ENCODE measurements around the gene KIAA1549.
A peak's percentile ranks its signal among the peaks of the same experiment; 100 is the strongest.

Gene KIAA1549

GRCh38 chr7:139004321-139005090 is 23.3 kb upstream of the KIAA1549 start:
- Histone ChIP-seq H3K27me3 (ENCODE audit: control insufficient read depth in 5 of 5, insufficient read depth in 4 of 5, low read length in 5 of 5) (no peaks in the 10 kb centered on the region), H3K36me3 (ENCODE audit: control insufficient read depth in 5 of 5, insufficient read depth in 5 of 5, low read length in 5 of 5) (no peaks in the 10 kb centered on the region), H3K9me3 (ENCODE audit: control insufficient read depth in 5 of 5, low read length in 5 of 5) (peaks cover 0 to 7% (median 0%) of the 10 kb centered on the region in 5 donors), H3K9ac (ENCODE audit: low read length in 5 of 5) (no peak overlapping the region), H3K4me3 (ENCODE audit: low read depth in 1 of 5, low read length in 5 of 5) (no peak overlapping the region), H3K27ac (ENCODE audit: low read depth, low read length) (no peak overlapping the region), H3K4me1 (ENCODE audit: control insufficient read depth in 5 of 5, insufficient read depth in 5 of 5, low read length in 5 of 5) (no peaks in the 10 kb centered on the region)

- Histone ChIP-seq H3K27me3 (ENCODE audit: control insufficient read depth in 5 of 5, insufficient read depth in 4 of 5, low read length in 5 of 5) (no peaks in the 10 kb centered on the region), H3K27ac (ENCODE audit: low read depth, low read length) (no peak overlapping the region), H3K9me3 (ENCODE audit: control insufficient read depth in 5 of 5, low read length in 5 of 5) (peaks cover 0 to 4% (median 0%) of the 10 kb centered on the region in 5 donors), H3K36me3 (ENCODE audit: control insufficient read depth in 5 of 5, insufficient read depth in 5 of 5, low read length in 5 of 5) (no peaks in the 10 kb centered on the region), H3K9ac (ENCODE audit: low read length in 5 of 5) (no peak overlapping the region), H3K4me3 (ENCODE audit: low read depth in 1 of 5, low read length in 5 of 5) (no peak overlapping the region), H3K4me1 (ENCODE audit: control insufficient read depth in 5 of 5, insufficient read depth in 5 of 5, low read length in 5 of 5) (no peaks in the 10 kb centered on the region)
These were observed 18.2 kb upstream of the KIAA1549 start for GRCh38 chr7:138999414-138999813.

GRCh38 chr7:138992052-138992531 is 10.9 kb upstream of the KIAA1549 start:
- peaks cover 4 to 9% (median 7%) of the 10 kb centered on the region in 5 donors for H3K9me3 ChIP-seq (ENCODE audit: control insufficient read depth in 5 of 5, low read length in 5 of 5)
- H3K36me3 ChIP-seq (ENCODE audit: control insufficient read depth in 5 of 5, insufficient read depth in 5 of 5, low read length in 5 of 5) = no peaks in the 10 kb centered on the region
- H3K27me3 ChIP-seq (ENCODE audit: control insufficient read depth in 5 of 5, insufficient read depth in 4 of 5, low read length in 5 of 5) = no peaks in the 10 kb centered on the region
- H3K4me1 ChIP-seq (ENCODE audit: control insufficient read depth in 5 of 5, insufficient read depth in 5 of 5, low read length in 5 of 5) = no peaks in the 10 kb centered on the region
- H3K4me3 ChIP-seq (ENCODE audit: low read depth in 1 of 5, low read length in 5 of 5) = no peak overlapping the region
- no peak overlapping the region for H3K27ac ChIP-seq (ENCODE audit: low read depth, low read length)
- H3K9ac ChIP-seq (ENCODE audit: low read length in 5 of 5) = no peak overlapping the region

GRCh38 chr7:138987686-138988085 is 6.5 kb upstream of the KIAA1549 start:
- no peak overlapping the region for H3K27ac ChIP-seq (ENCODE audit: low read depth, low read length)
- H3K4me3 ChIP-seq (ENCODE audit: low read depth in 1 of 5, low read length in 5 of 5) = peak overlapping the region in 1 of 5 donors; percentile 30
- H3K4me1 ChIP-seq (ENCODE audit: control insufficient read depth in 5 of 5, insufficient read depth in 5 of 5, low read length in 5 of 5) = no peaks in the 10 kb centered on the region
- H3K36me3 ChIP-seq (ENCODE audit: control insufficient read depth in 5 of 5, insufficient read depth in 5 of 5, low read length in 5 of 5) = no peaks in the 10 kb centered on the region
- no peaks in the 10 kb centered on the region for H3K27me3 ChIP-seq (ENCODE audit: control insufficient read depth in 5 of 5, insufficient read depth in 4 of 5, low read length in 5 of 5)
- no peak overlapping the region for H3K9ac ChIP-seq (ENCODE audit: low read length in 5 of 5)
- H3K9me3 ChIP-seq (ENCODE audit: control insufficient read depth in 5 of 5, low read length in 5 of 5) = peaks cover 4 to 9% (median 7%) of the 10 kb centered on the region in 5 donors

- peak overlapping the region; percentile 49 to 81 (median 63) for H3K4me3 ChIP-seq (ENCODE audit: low read depth in 1 of 5, low read length in 5 of 5)
- peak overlapping the region in 2 of 5 donors; percentile 59 to 67 for H3K9ac ChIP-seq (ENCODE audit: low read length in 5 of 5)
- H3K27ac ChIP-seq (ENCODE audit: low read depth, low read length) = no peak overlapping the region
- H3K27me3 ChIP-seq (ENCODE audit: control insufficient read depth in 5 of 5, insufficient read depth in 4 of 5, low read length in 5 of 5) = peaks cover 0 to 14% (median 11%) of the 10 kb centered on the region in 5 donors
- peaks cover 0 to 21% (median 16%) of the 10 kb centered on the region in 5 donors for H3K4me1 ChIP-seq (ENCODE audit: control insufficient read depth in 5 of 5, insufficient read depth in 5 of 5, low read length in 5 of 5)
- no peaks in the 10 kb centered on the region for H3K9me3 ChIP-seq (ENCODE audit: control insufficient read depth in 5 of 5, low read length in 5 of 5)
- H3K36me3 ChIP-seq (ENCODE audit: control insufficient read depth in 5 of 5, insufficient read depth in 5 of 5, low read length in 5 of 5) = no peaks in the 10 kb centered on the region
These were observed 1.0 kb upstream of the KIAA1549 start for GRCh38 chr7:138982204-138982623.

GRCh38 chr7:138980563-138981291 is 462 bp downstream of the KIAA1549 start:
- H3K9ac ChIP-seq (ENCODE audit: low read length in 5 of 5) = peak overlapping the region in 4 of 5 donors; percentile 48 to 74 (median 64)
- no peaks in the 10 kb centered on the region for H3K9me3 ChIP-seq (ENCODE audit: control insufficient read depth in 5 of 5, low read length in 5 of 5)
- H3K4me1 ChIP-seq (ENCODE audit: control insufficient read depth in 5 of 5, insufficient read depth in 5 of 5, low read length in 5 of 5) = peaks cover 0 to 21% (median 16%) of the 10 kb centered on the region in 5 donors
- peak overlapping the region; percentile 67 to 75 (median 70) for H3K4me3 ChIP-seq (ENCODE audit: low read depth in 1 of 5, low read length in 5 of 5)
- peaks cover 0 to 14% (median 11%) of the 10 kb centered on the region in 5 donors for H3K27me3 ChIP-seq (ENCODE audit: control insufficient read depth in 5 of 5, insufficient read depth in 4 of 5, low read length in 5 of 5)
- H3K27ac ChIP-seq (ENCODE audit: low read depth, low read length) = no peak overlapping the region
- no peaks in the 10 kb centered on the region for H3K36me3 ChIP-seq (ENCODE audit: control insufficient read depth in 5 of 5, insufficient read depth in 5 of 5, low read length in 5 of 5)

- Histone ChIP-seq H3K4me1 (ENCODE audit: control insufficient read depth in 5 of 5, insufficient read depth in 5 of 5, low read length in 5 of 5) (peaks cover 0 to 21% (median 16%) of the 10 kb centered on the region in 5 donors), H3K9me3 (ENCODE audit: control insufficient read depth in 5 of 5, low read length in 5 of 5) (no peaks in the 10 kb centered on the region), H3K27me3 (ENCODE audit: control insufficient read depth in 5 of 5, insufficient read depth in 4 of 5, low read length in 5 of 5) (peaks cover 0 to 14% (median 11%) of the 10 kb centered on the region in 5 donors), H3K36me3 (ENCODE audit: control insufficient read depth in 5 of 5, insufficient read depth in 5 of 5, low read length in 5 of 5) (no peaks in the 10 kb centered on the region), H3K9ac (ENCODE audit: low read length in 5 of 5) (peak overlapping the region in 2 of 5 donors; percentile 63 to 64), H3K4me3 (ENCODE audit: low read depth in 1 of 5, low read length in 5 of 5) (peak overlapping the region in 4 of 5 donors; percentile 67 to 75 (median 72)), H3K27ac (ENCODE audit: low read depth, low read length) (no peak overlapping the region)
These were observed 1.1 kb downstream of the KIAA1549 start for GRCh38 chr7:138979988-138980562.

GRCh38 chr7:138979226-138979979 is 1.8 kb downstream of the KIAA1549 start:
- Histone ChIP-seq H3K9ac (ENCODE audit: low read length in 5 of 5) (no peak overlapping the region), H3K4me1 (ENCODE audit: control insufficient read depth in 5 of 5, insufficient read depth in 5 of 5, low read length in 5 of 5) (peaks cover 0 to 21% (median 16%) of the 10 kb centered on the region in 5 donors), H3K36me3 (ENCODE audit: control insufficient read depth in 5 of 5, insufficient read depth in 5 of 5, low read length in 5 of 5) (no peaks in the 10 kb centered on the region), H3K27me3 (ENCODE audit: control insufficient read depth in 5 of 5, insufficient read depth in 4 of 5, low read length in 5 of 5) (peaks cover 0 to 14% (median 11%) of the 10 kb centered on the region in 5 donors), H3K4me3 (ENCODE audit: low read depth in 1 of 5, low read length in 5 of 5) (no peak overlapping the region), H3K27ac (ENCODE audit: low read depth, low read length) (no peak overlapping the region), H3K9me3 (ENCODE audit: control insufficient read depth in 5 of 5, low read length in 5 of 5) (no peaks in the 10 kb centered on the region)

- Histone ChIP-seq H3K27ac (ENCODE audit: low read depth, low read length) (no peak overlapping the region), H3K4me3 (ENCODE audit: low read depth in 1 of 5, low read length in 5 of 5) (no peak overlapping the region), H3K4me1 (ENCODE audit: control insufficient read depth in 5 of 5, insufficient read depth in 5 of 5, low read length in 5 of 5) (peaks cover 0 to 21% (median 16%) of the 10 kb centered on the region in 5 donors), H3K9ac (ENCODE audit: low read length in 5 of 5) (no peak overlapping the region), H3K9me3 (ENCODE audit: control insufficient read depth in 5 of 5, low read length in 5 of 5) (no peaks in the 10 kb centered on the region), H3K36me3 (ENCODE audit: control insufficient read depth in 5 of 5, insufficient read depth in 5 of 5, low read length in 5 of 5) (no peaks in the 10 kb centered on the region), H3K27me3 (ENCODE audit: control insufficient read depth in 5 of 5, insufficient read depth in 4 of 5, low read length in 5 of 5) (peaks cover 0 to 14% (median 11%) of the 10 kb centered on the region in 5 donors)
These were observed 2.5 kb downstream of the KIAA1549 start for GRCh38 chr7:138978541-138979184.
